Activated CD8-positive, alpha-beta T cell treated with anti-CD3 and anti-CD28 coated beads for 36 hours (primary cell): ENCODE results near the gene DCDC2C. TPM values are rescaled to one million over a fixed set of nuclear protein-coding genes. Genes with fewer than 3 reads are reported as not detected.

Experiments
- ATAC-seq: fragments of 200-7000 bp; cut with Tn5 transposase; one replicate; pipeline ENCODE4 v1.10.0; 2021; ENCODE audit warnings: mild to moderate bottlenecking, moderate library complexity
- CTCF ChIA-PET: fragments of 350-600 bp; sonication (Branson Sonifier 250); formaldehyde crosslinking; loops from one replicate; lab custom pipeline; 2021; ENCODE audit warnings: antibody characterized with exemption; lab: Charles Lee
- POLR2A ChIA-PET: fragments of 350-600 bp; sonication (Branson Sonifier 250); formaldehyde crosslinking; loops from one replicate; lab custom pipeline; 2021; ENCODE audit warnings: antibody characterized with exemption; lab: Charles Lee
- DNase-seq: peaks from one replicate; pipeline ENCODE4 v3.0.0-alpha.2; 2020
- H3K27ac Mint-ChIP-seq: one replicate; pipeline ENCODE4 v1.8.0; 2021; ENCODE audit warnings: mild to moderate bottlenecking, mixed read lengths
- H3K27me3 Mint-ChIP-seq: one replicate; pipeline ENCODE4 v1.8.0; 2021; ENCODE audit warnings: mixed read lengths
- H3K36me3 Mint-ChIP-seq: one replicate; pipeline ENCODE4 v1.8.0; 2021; ENCODE audit warnings: low read depth, mixed read lengths
- H3K4me1 Mint-ChIP-seq: one replicate; pipeline ENCODE4 v1.8.0; 2021; ENCODE audit warnings: low read depth, mixed read lengths
- H3K4me3 Mint-ChIP-seq: one replicate; pipeline ENCODE4 v1.8.0; 2021; ENCODE audit warnings: mild to moderate bottlenecking, moderate library complexity, mixed read lengths
- H3K9me3 Mint-ChIP-seq: one replicate; pipeline ENCODE4 v1.8.0; 2021; ENCODE audit warnings: mixed read lengths
- intact Hi-C: fragments of 100-400 bp; cut with micrococcal nuclease; formaldehyde crosslinking; loops from one replicate; pipeline ENCODE4 v1.10.0; 2022
- total RNA-seq, 2 experiments: library from RNA; stranded (reverse); gene quantifications; one replicate each; pipeline ENCODE4 v1.2.3, GENCODE V29; 2021
- TF ChIP-seq, protein P1 (sequence below): fragments of 200-600 bp; IDR thresholded peaks from one replicate; pipeline ENCODE4 v1.8.0; 2022; ENCODE audit warnings: antibody characterized with exemption, mild to moderate bottlenecking

The DCDC2C gene
- total RNA-seq, 2 experiments from 2014 or later: not detected

GRCh38 chr2:3725002-3725401 is 21.6 kb downstream of the DCDC2C start:
- DNase-seq: no peak
- ChIA-PET CTCF (no interaction called here), POLR2A (no interaction called here)
- H3K36me3 Mint-ChIP-seq: no peaks in the 10 kb centered on the region
- intact Hi-C loops: no loop called here
- peaks cover 5% of the 10 kb centered on the region for H3K9me3 Mint-ChIP-seq
- no peak overlapping the region for H3K27ac Mint-ChIP-seq
- no peak overlapping the region for H3K4me3 Mint-ChIP-seq
- TF ChIP-seq, protein P1, sequence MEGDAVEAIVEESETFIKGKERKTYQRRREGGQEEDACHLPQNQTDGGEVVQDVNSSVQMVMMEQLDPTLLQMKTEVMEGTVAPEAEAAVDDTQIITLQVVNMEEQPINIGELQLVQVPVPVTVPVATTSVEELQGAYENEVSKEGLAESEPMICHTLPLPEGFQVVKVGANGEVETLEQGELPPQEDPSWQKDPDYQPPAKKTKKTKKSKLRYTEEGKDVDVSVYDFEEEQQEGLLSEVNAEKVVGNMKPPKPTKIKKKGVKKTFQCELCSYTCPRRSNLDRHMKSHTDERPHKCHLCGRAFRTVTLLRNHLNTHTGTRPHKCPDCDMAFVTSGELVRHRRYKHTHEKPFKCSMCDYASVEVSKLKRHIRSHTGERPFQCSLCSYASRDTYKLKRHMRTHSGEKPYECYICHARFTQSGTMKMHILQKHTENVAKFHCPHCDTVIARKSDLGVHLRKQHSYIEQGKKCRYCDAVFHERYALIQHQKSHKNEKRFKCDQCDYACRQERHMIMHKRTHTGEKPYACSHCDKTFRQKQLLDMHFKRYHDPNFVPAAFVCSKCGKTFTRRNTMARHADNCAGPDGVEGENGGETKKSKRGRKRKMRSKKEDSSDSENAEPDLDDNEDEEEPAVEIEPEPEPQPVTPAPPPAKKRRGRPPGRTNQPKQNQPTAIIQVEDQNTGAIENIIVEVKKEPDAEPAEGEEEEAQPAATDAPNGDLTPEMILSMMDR: no peak
- peaks cover 1% of the 10 kb centered on the region for H3K27me3 Mint-ChIP-seq
- no peaks in the 10 kb centered on the region for H3K4me1 Mint-ChIP-seq
- ATAC-seq: no peak

GRCh38 chr2:3725458-3726250 is 22.3 kb downstream of the DCDC2C start:
- H3K4me1 Mint-ChIP-seq: no peaks in the 10 kb centered on the region
- H3K4me3 Mint-ChIP-seq: no peak overlapping the region
- peaks cover 1% of the 10 kb centered on the region for H3K27me3 Mint-ChIP-seq
- H3K27ac Mint-ChIP-seq: no peak overlapping the region
- ChIA-PET POLR2A (no interaction called here), CTCF (no interaction called here)
- TF ChIP-seq, protein P1: no peak
- intact Hi-C loops: no loop called here
- peaks cover 3% of the 10 kb centered on the region for H3K9me3 Mint-ChIP-seq
- ATAC-seq (no peak), DNase-seq (no peak)
- H3K36me3 Mint-ChIP-seq: no peaks in the 10 kb centered on the region

DNA sequence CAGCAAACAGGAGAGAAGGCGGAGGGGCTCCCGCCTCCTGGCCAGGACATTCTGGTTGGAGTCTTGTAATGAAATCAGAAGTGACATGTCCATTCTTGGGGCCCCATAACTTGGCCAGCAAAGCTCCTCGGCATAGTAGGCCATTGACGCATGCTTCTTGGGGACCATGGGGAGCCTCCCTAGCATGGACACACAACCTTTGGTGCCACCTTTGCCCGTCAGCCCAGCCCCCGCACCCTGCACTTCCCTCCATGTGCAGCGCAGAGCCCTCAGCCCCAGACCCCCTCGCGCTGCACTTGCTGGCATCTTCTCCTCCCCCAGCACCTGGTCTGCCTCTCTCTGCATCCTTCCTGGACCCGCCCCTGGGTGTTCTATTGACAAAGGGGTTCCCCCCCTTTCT is 23.1 kb downstream of the DCDC2C start:
- ATAC-seq (no peak), DNase-seq (no peak)
- TF ChIP-seq, protein P1: no peak
- H3K27me3 Mint-ChIP-seq: peaks cover 1% of the 10 kb centered on the region
- no peaks in the 10 kb centered on the region for H3K4me1 Mint-ChIP-seq
- no peak overlapping the region for H3K4me3 Mint-ChIP-seq
- peaks cover 3% of the 10 kb centered on the region for H3K9me3 Mint-ChIP-seq
- H3K36me3 Mint-ChIP-seq: no peaks in the 10 kb centered on the region
- POLR2A ChIA-PET: no interaction called here
- CTCF ChIA-PET: interaction anchor here (3.6 to 5.0 kb wide), 2 partner anchors 54 to 57 kb away, joined by 21 to 51 read pairs; no protein-coding TSS in a partner anchor
- H3K27ac Mint-ChIP-seq: no peak overlapping the region
- intact Hi-C loops: no loop called here

DNA sequence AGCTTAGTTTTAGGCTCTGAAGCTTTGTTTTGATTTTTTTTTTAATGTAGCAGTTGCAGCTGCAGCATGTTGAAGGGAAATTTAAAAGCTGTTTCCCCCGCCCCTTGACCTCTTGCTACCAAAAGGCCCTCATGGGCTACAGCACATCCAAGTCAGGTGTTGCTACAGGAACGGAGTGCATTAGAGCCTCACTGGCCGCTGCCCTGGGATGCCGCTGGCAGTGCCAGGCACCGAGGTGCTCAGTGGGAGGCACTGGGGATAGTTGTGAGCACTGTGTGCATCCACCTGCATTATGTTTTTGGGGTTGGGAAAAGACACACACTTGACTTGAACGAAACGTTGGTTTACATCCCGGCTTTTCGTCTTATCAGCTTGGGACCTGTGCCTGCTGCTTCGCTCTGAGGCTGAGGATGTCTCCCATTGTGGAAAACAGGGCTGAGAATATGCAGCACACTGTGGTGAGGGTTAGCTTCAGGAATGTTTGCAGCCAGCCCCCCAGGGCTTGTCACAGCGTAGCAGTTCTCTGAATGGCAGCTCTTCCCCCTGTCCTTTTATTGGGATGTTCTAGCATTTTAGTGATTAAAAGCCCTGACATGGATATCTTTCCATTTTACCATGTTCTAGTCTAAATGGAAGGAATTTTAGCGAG is 24.1 kb downstream of the DCDC2C start:
- POLR2A ChIA-PET: interaction anchor here (0.7 kb wide), 1 partner anchor 1010 kb away, joined by 3 read pairs; no protein-coding TSS in a partner anchor
- no peak for DNase-seq
- ATAC-seq: no peak
- Mint-ChIP-seq H3K36me3 (no peaks in the 10 kb centered on the region), H3K4me1 (no peaks in the 10 kb centered on the region), H3K9me3 (no peaks in the 10 kb centered on the region), H3K4me3 (no peak overlapping the region), H3K27me3 (peaks cover 1% of the 10 kb centered on the region), H3K27ac (no peak overlapping the region)
- intact Hi-C loops: loop anchor here (2.0 kb wide), 1 partner anchor 53 kb away; no protein-coding TSS in a partner anchor
- CTCF ChIA-PET: interaction anchor here (0.7 to 5.0 kb wide), 17 partner anchors 8 to 233 kb away, joined by 3 to 51 read pairs (median 3); no protein-coding TSS in a partner anchor
- TF ChIP-seq, protein P1: no peak
